GM12872 (cell line): ENCODE results near the gene ENOSF1.

Experiments used
- TF ChIP-seq, protein P1 (sequence below): IDR thresholded peaks from 3 replicates; pipeline ENCODE4 v1.5.1; 2011; ENCODE audit warnings: low read depth, mild to moderate bottlenecking, low read length, moderate library complexity; ENCODE audit not compliant: insufficient read depth

The ENOSF1 gene, protein sequence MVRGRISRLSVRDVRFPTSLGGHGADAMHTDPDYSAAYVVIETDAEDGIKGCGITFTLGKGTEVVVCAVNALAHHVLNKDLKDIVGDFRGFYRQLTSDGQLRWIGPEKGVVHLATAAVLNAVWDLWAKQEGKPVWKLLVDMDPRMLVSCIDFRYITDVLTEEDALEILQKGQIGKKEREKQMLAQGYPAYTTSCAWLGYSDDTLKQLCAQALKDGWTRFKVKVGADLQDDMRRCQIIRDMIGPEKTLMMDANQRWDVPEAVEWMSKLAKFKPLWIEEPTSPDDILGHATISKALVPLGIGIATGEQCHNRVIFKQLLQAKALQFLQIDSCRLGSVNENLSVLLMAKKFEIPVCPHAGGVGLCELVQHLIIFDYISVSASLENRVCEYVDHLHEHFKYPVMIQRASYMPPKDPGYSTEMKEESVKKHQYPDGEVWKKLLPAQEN

DNA sequence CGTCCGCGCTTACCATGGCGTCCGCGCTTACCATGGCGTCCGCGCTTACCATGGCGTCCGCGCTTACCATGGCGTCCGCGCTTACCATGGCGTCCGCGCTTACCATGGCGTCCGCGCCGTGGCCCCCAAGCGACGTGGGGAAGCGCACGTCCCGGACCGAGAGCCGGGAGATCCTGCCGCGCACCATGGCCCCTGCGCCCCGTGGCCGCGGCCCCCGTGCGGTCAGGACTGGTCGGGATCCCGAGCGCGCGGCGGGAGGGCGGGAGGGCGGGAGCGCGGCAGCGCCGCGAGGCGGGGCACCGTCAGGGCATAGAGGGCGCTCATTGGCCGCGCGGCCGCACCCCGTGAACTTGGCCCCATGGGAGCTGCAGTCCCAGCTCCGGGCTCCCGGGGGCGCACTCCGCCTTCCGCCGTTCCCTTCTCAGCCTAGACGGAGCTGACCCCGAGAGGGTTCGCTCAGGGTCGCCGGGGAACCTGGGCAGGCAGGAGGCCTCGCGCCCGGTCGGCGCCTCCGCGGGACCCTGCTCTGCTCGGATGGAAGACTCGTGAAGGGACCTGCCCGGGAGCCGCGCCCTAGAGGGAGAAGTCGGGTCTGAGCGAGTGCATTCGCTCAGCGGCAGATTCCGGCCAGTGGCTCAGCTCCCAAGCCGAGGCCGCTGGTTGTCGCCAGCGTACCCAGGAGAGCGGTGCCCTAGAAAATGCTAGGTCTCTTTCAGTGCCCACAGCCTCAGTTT, at the start of gene ENOSF1:
ENOSF1 (minus strand) TSS at position 230 of the 734 bp plus-strand sequence; CDS start at position 187, 43 bp downstream.
- TF ChIP-seq, protein P1, sequence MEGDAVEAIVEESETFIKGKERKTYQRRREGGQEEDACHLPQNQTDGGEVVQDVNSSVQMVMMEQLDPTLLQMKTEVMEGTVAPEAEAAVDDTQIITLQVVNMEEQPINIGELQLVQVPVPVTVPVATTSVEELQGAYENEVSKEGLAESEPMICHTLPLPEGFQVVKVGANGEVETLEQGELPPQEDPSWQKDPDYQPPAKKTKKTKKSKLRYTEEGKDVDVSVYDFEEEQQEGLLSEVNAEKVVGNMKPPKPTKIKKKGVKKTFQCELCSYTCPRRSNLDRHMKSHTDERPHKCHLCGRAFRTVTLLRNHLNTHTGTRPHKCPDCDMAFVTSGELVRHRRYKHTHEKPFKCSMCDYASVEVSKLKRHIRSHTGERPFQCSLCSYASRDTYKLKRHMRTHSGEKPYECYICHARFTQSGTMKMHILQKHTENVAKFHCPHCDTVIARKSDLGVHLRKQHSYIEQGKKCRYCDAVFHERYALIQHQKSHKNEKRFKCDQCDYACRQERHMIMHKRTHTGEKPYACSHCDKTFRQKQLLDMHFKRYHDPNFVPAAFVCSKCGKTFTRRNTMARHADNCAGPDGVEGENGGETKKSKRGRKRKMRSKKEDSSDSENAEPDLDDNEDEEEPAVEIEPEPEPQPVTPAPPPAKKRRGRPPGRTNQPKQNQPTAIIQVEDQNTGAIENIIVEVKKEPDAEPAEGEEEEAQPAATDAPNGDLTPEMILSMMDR, result peak; percentile 90

- TF ChIP-seq, protein P1, result no peak
Measured at GRCh38 chr18:755506-755905, 43.1 kb upstream of the ENOSF1 start.

DNA sequence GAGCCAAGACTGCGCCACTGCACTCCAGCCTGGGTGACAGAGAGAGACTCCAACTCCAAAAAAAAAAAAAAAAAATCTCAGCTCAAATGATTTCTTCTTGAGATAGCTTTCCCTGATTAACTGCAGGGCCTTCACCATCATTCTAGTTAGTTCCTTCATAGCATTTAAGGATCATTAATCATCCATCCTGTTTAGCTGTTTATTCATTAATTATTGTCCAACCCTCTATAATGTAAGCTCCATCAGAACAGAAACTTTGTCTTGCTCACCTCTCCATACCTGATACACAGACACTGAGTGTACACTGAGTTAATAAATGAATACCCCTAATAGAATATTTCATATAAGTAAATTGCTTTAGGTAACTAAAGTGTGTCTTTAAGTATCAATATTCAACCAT, 42.2 kb upstream of the ENOSF1 start:
- TF ChIP-seq, protein P1, result no peak

DNA sequence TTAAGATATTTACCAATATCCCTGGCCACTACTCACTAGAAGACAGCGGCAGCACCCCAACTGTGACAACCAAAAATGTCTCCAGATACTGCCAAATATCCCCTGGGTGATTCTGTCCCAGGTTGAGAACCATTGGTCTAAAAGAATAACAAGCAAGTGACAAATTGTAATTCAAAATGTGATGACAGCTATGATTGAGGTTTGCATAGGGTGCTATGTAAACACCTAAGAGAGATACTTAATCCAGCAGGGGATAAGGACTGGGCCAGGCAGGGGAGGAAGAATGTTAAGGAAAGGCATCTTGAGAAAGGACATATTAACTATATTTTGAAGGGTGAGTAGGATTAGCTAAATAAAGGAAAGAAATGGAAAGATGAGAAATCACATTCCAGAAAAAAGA, 38.0 kb upstream of the ENOSF1 start:
- TF ChIP-seq, protein P1, result no peak

DNA sequence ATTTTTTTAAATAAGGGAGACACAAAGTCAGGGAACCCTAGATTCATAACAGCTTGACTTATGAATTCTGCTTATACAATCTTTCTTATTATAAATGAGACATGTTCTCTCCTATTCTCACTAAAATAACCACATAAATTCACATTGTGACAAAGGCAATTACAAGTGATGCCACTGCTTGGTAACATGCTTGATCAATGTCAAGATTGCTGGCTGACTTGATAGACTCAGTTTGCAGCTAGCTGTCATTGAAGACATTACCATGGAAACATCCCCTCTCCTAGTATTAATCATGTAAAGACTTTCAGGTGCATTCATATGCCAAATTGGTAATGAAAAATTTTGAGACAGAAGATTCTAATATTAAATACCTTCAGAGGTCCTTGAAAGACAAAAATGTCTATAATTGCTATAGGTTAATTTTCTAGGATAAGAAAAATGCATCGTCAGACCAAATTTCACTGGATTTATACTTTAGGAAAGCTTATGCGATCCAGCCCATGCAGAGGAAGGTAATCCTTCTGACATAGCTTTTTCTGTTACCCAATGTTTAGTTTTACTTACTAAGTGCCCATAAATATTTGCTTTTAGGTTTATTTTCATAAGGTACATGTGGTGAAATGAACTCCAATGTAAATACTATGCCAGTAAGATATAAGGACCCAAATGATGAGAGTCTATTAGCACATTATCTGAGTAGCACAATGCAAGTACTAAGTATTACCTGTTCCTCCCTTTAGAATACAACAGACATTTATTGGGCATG, 32.6 kb upstream of the ENOSF1 start:
- TF ChIP-seq, protein P1, result no peak

- TF ChIP-seq, protein P1, result peak; percentile 60
Measured at GRCh38 chr18:741931-742512, 29.6 kb upstream of the ENOSF1 start.

- TF ChIP-seq, protein P1, result no peak
Measured at GRCh38 chr18:732371-732770, 19.9 kb upstream of the ENOSF1 start.
